GM12878 (cell line): Measurements from ENCODE around the gene WWTR1. TPM values are rescaled to one million over a fixed set of nuclear protein-coding genes. Genes with fewer than 3 reads are reported as not detected.

Source experiments
- ASH2L ChIP-seq: fragments of 300-600, 200-600 bp; sonication (generic); IDR thresholded peaks from 2 replicates; pipeline ENCODE4 v1.6.1; 2017; ENCODE audit warnings: low read depth, mild to moderate bottlenecking, borderline replicate concordance
- ATF2 ChIP-seq: IDR thresholded peaks from 2 replicates; pipeline ENCODE4 v1.6.1; 2012; ENCODE audit warnings: low read length, inconsistent platforms
- ATF3 ChIP-seq: IDR thresholded peaks from 2 replicates; pipeline ENCODE4 v1.6.1; 2011; ENCODE audit warnings: low read depth, mild to moderate bottlenecking, low read length, moderate library complexity, borderline replicate concordance; ENCODE audit errors: extremely low read depth
- CBX5 ChIP-seq: sonication (generic); IDR thresholded peaks from 2 replicates; pipeline ENCODE4 v1.6.1; 2016; ENCODE audit warnings: low read depth, moderate library complexity, mild to moderate bottlenecking, inconsistent platforms
- CREM ChIP-seq: IDR thresholded peaks from 2 replicates; pipeline ENCODE4 v1.6.1; 2014; ENCODE audit warnings: antibody characterized with exemption, low read depth
- DPF2 ChIP-seq: fragments of 450-650 bp; IDR thresholded peaks from 2 replicates; pipeline ENCODE4 v1.6.1; 2017; ENCODE audit warnings: mild to moderate bottlenecking
- E2F8 ChIP-seq: fragments of 450-650 bp; IDR thresholded peaks from 2 replicates; pipeline ENCODE4 v1.6.1; 2018; ENCODE audit warnings: mild to moderate bottlenecking, low read depth, moderate library complexity; ENCODE audit not compliant: partially characterized antibody
- FOXK2 ChIP-seq: fragments of 450-650 bp; IDR thresholded peaks from 2 replicates; pipeline ENCODE4 v1.6.1; 2017; ENCODE audit warnings: mild to moderate bottlenecking, moderate library complexity
- HDAC2 ChIP-seq: fragments of 200-600 bp; sonication (generic); IDR thresholded peaks from 2 replicates; pipeline ENCODE4 v1.6.1; 2017
- HDGF ChIP-seq: fragments of 450-650 bp; IDR thresholded peaks from 2 replicates; pipeline ENCODE4 v1.6.1; 2016; ENCODE audit warnings: antibody characterized with exemption
- JUNB ChIP-seq: IDR thresholded peaks from 2 replicates; pipeline ENCODE4 v1.6.1; 2016; ENCODE audit warnings: antibody characterized with exemption, mild to moderate bottlenecking
- MEF2A ChIP-seq: IDR thresholded peaks from 2 replicates; pipeline ENCODE4 v1.6.1; 2011; ENCODE audit warnings: low read depth, mild to moderate bottlenecking, low read length, moderate library complexity; ENCODE audit not compliant: insufficient read depth
- MLLT1 ChIP-seq: fragments of 450-650 bp; IDR thresholded peaks from 2 replicates; pipeline ENCODE4 v1.6.1; 2016; ENCODE audit warnings: mild to moderate bottlenecking
- MTA2 ChIP-seq: fragments of 450-650 bp; IDR thresholded peaks from 2 replicates; pipeline ENCODE4 v1.6.1; 2016; ENCODE audit warnings: low read depth, mild to moderate bottlenecking, moderate library complexity
- NFYA ChIP-seq: IDR thresholded peaks from 2 replicates; pipeline ENCODE4 v1.6.1; 2011; ENCODE audit warnings: low read depth, mild to moderate bottlenecking, low read length, improper control_type of control experiment, borderline replicate concordance
- NFYB ChIP-seq: IDR thresholded peaks from 2 replicates; pipeline ENCODE4 v1.6.1; 2011; ENCODE audit warnings: low read depth, mild to moderate bottlenecking, low read length, improper control_type of control experiment, moderate library complexity; ENCODE audit not compliant: insufficient read depth
- NR2C1 ChIP-seq: fragments of 450-650 bp; IDR thresholded peaks from 2 replicates; pipeline ENCODE4 v1.6.1; 2017; ENCODE audit warnings: antibody characterized with exemption, mild to moderate bottlenecking, moderate library complexity
- POLR2A ChIP-seq: IDR thresholded peaks from 2 replicates; pipeline ENCODE4 v1.6.1; 2011; ENCODE audit warnings: low read depth, mild to moderate bottlenecking, low read length
- RAD51 ChIP-seq: fragments of 450-650 bp; IDR thresholded peaks from 2 replicates; pipeline ENCODE4 v1.6.1; 2016; ENCODE audit warnings: moderate library complexity, mild to moderate bottlenecking, inconsistent platforms
- SP1 ChIP-seq: IDR thresholded peaks from one replicate; pipeline ENCODE4 v1.6.1; 2011; ENCODE audit warnings: low read depth, low read length
- SRF ChIP-seq, 2 experiments: IDR thresholded peaks; 2 replicates each; pipeline ENCODE4 v1.6.1; 2011; ENCODE audit warnings: low read depth in 2 of 2, low read length in 2 of 2, mild to moderate bottlenecking in 1 of 2, moderate library complexity in 1 of 2
- TCF12 ChIP-seq: IDR thresholded peaks from 2 replicates; pipeline ENCODE4 v1.6.1; 2011; ENCODE audit warnings: low read depth, mild to moderate bottlenecking, low read length
- ZBTB4 ChIP-seq: fragments of 450-650 bp; formaldehyde crosslinking; IDR thresholded peaks from 2 replicates; pipeline ENCODE4 v1.4.0; 2022; ENCODE audit warnings: mild to moderate bottlenecking, moderate library complexity
- ZNF622 ChIP-seq: fragments of 450-650 bp; IDR thresholded peaks from 2 replicates; pipeline ENCODE4 v1.6.1; 2017; ENCODE audit warnings: mild to moderate bottlenecking, inconsistent platforms
- polyA plus RNA-seq, 11 experiments: library from polyadenylated mRNA; depleted of rRNA in 4 of 11; unstranded in 6 of 11; stranded (reverse) in 5 of 11; fragments of >200 nt; fragmentation: Nextera tagmentation in 4 of 11; fragmentation: Illumina TruSeq in 1 of 11; extraction: Ambion mirVana in 4 of 11; extraction: Trizol in 1 of 11; gene quantifications; 1 replicate in 1 of 11; 2 replicates in 10 of 11; pipeline versions ENCODE4 v1.2.1 to v1.2.3, GENCODE V29; 2011 to 2016; ENCODE audit warnings: inconsistent platforms in 2 of 11, missing spikeins in 2 of 11, low read depth in 1 of 11
- total RNA-seq, 4 experiments: library from RNA; depleted of rRNA in 3 of 4; stranded (reverse); fragments of >200 nt in 3 of 4; fragmentation: Illumina TruSeq in 1 of 4; extraction: Trizol in 1 of 4; gene quantifications; 2 replicates each; pipeline versions ENCODE4 v1.2.1 to v1.2.3, GENCODE V29; 2013 to 2021

The WWTR1 gene
- total and polyA plus RNA-seq, 10 of the 15 experiments (the other 5 are each of a cell fraction or from before 2014, with no cell fraction given): 2.5 to 18.5 (median 5.8) TPM

GRCh38 chr3:149480326-149481017 lies 177.4 kb downstream of the WWTR1 start (continued):
- TF ChIP-seq SRF (IDR thresholded peaks at IDR 0.05; ENCODE audit: low read depth in 2 of 2, low read length in 2 of 2) (no peak), POLR2A (no peak), MLLT1 (peak; percentile 92), ATF3 (no peak), CREM (no peak), FOXK2 (no peak), ATF2 (no peak), SP1 (no peak), NFYB (no peak), NFYA (no peak), NR2C1 (no peak), MEF2A (no peak), ASH2L (no peak), E2F8 (no peak), ZBTB4 (CRISPR knock-in tag) (no peak), DPF2 (no peak), JUNB (no peak), HDGF (no peak), CBX5 (no peak), HDAC2 (no peak), MTA2 (no peak), ZNF622 (no peak), RAD51 (no peak), TCF12 (no peak)
